ENCODE results near the gene CPED1. TPM values are rescaled to one million over a fixed set of nuclear protein-coding genes. Genes with fewer than 3 reads are reported as not detected.

Gene CPED1
- total RNA-seq, 1 experiment from 2014 or later, result 0.13 TPM

DNA sequence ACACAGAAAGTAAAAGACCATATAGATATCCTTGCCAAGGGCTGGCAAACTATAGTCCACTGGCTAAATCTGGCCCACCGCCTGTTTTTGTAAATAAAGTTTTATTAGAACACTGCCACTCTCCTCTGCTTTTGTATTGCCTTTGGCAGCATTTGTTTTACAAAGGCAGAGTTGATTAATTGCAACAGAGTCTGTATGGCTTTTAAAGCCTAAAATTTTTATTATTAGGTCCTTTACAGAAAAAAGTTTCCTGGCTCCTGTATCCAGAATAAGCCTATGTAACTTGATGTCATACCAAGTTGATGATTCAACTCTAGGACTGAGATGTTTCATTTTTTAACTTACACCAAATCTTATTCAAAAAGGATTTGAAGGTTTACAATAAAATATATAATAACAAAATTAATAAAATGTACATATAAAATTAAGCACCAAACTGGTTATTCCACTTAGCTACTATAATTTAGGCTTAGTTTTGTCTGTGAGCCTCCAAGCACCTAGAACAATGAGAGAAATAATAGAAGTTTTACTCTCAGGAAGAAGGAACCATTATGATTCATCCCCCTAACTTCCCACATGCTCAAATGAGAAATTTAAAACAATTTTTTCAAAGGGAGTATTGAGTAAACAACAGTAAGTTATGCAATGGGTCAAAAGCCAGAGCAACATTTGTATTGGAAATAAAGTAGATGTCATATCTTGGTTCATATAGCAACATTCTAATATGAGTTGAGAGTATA lies 31.9 kb downstream of the CPED1 start:
- no peaks in the 10 kb centered on the region for H4K20me1 ChIP-seq (ENCODE audit: control insufficient read depth, insufficient read depth, insufficient read length)
- no peak overlapping the region for H3K27ac ChIP-seq (ENCODE audit: insufficient read length, low read depth, low read length)
- H2AK5ac ChIP-seq (ENCODE audit: insufficient read length, low read length), result no peak overlapping the region
- H3K9me3 Mint-ChIP-seq, result no peaks in the 10 kb centered on the region
- no peak overlapping the region for H2BK120ac ChIP-seq (ENCODE audit: low read depth, low read length, poor library complexity, severe bottlenecking)
- no peak overlapping the region for H2BK5ac ChIP-seq (ENCODE audit: insufficient read length, low read length)
- no peak overlapping the region for H3K4ac ChIP-seq (ENCODE audit: low read depth, low read length)
- no peaks in the 10 kb centered on the region for H3K23me2 ChIP-seq (ENCODE audit: insufficient read length, low read depth, low read length, poor library complexity, severe bottlenecking)
- H3K27ac Mint-ChIP-seq, result no peak overlapping the region
- H2BK20ac ChIP-seq (ENCODE audit: low read depth, low read length, poor library complexity, severe bottlenecking), result no peak overlapping the region
- TF ChIP-seq, protein P1, sequence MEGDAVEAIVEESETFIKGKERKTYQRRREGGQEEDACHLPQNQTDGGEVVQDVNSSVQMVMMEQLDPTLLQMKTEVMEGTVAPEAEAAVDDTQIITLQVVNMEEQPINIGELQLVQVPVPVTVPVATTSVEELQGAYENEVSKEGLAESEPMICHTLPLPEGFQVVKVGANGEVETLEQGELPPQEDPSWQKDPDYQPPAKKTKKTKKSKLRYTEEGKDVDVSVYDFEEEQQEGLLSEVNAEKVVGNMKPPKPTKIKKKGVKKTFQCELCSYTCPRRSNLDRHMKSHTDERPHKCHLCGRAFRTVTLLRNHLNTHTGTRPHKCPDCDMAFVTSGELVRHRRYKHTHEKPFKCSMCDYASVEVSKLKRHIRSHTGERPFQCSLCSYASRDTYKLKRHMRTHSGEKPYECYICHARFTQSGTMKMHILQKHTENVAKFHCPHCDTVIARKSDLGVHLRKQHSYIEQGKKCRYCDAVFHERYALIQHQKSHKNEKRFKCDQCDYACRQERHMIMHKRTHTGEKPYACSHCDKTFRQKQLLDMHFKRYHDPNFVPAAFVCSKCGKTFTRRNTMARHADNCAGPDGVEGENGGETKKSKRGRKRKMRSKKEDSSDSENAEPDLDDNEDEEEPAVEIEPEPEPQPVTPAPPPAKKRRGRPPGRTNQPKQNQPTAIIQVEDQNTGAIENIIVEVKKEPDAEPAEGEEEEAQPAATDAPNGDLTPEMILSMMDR (conservative IDR thresholded peaks at IDR 0.05), result no peak
- no peaks in the 10 kb centered on the region for H3K79me2 ChIP-seq (ENCODE audit: insufficient read depth, low read length)
- H4K91ac ChIP-seq (ENCODE audit: insufficient read length, low read depth, low read length), result no peak overlapping the region
- DNase-seq, result no peak
- H3K23ac ChIP-seq (ENCODE audit: insufficient read length, low read depth, low read length), result no peak overlapping the region
- H2BK12ac ChIP-seq (ENCODE audit: insufficient read length, low read depth, low read length), result no peak overlapping the region
- H3K79me1 ChIP-seq (ENCODE audit: insufficient read depth, low read depth, low read length, poor library complexity, severe bottlenecking), result no peaks in the 10 kb centered on the region
- no peak overlapping the region for H3K4me3 Mint-ChIP-seq
- H3K4me1 ChIP-seq (ENCODE audit: insufficient read depth, low read length), result no peaks in the 10 kb centered on the region
- H3K27me3 Mint-ChIP-seq (ENCODE audit: low read depth), result no peaks in the 10 kb centered on the region
- H3K4me1 Mint-ChIP-seq, result no peaks in the 10 kb centered on the region
- no peaks in the 10 kb centered on the region for H3K27me3 ChIP-seq (ENCODE audit: insufficient read depth, low read length)
- no peak overlapping the region for H3T11ph ChIP-seq (ENCODE audit: low read length)
- WGBS (ENCODE audit: extremely low coverage, insufficient read length, low lambda C conversion rate), result no CpG with 5 or more reads among the region's 1 CpG
- H4K8ac ChIP-seq (replicated peaks; ENCODE audit: insufficient read length, low read depth, low read length), result no peak overlapping the region
- no peaks in the 10 kb centered on the region for H3K9me3 ChIP-seq (ENCODE audit: control insufficient read depth, low read depth, low read length)
- H4K5ac ChIP-seq (ENCODE audit: insufficient read length, low read depth, low read length), result no peak overlapping the region
- no peak overlapping the region for H2AFZ ChIP-seq (ENCODE audit: low read length)
- no peaks in the 10 kb centered on the region for H3K36me3 Mint-ChIP-seq (ENCODE audit: insufficient read depth in 1 of 3, low read depth in 3 of 3)
- H3K56ac ChIP-seq (ENCODE audit: insufficient read length, low read depth, low read length), result no peak overlapping the region
- no peak overlapping the region for H2BK15ac ChIP-seq (ENCODE audit: low read depth, low read length)
- H3K4me2 ChIP-seq (ENCODE audit: insufficient read depth, insufficient read length, low read length), result no peak overlapping the region
- H3K18ac ChIP-seq (ENCODE audit: insufficient read length, low read depth, low read length), result no peak overlapping the region
- H3K14ac ChIP-seq (ENCODE audit: insufficient read depth, low read length), result no peak overlapping the region
- H3K9ac ChIP-seq (ENCODE audit: extremely low read depth, insufficient read length, low read length), result no peak overlapping the region

All from H9 (cell line).